DOHH2 (cell line): Measurements from ENCODE around the gene RIPK3.

Source experiments
- H3F3A ChIP-seq: fragments of 200-600 bp; sonication (generic), shearing (Covaris generic); 2 replicates; pipeline ENCODE4 v1.6.0; 2016; ENCODE audit warnings: antibody characterized with exemption, mild to moderate bottlenecking; ENCODE audit not compliant: control insufficient read depth, insufficient read depth
- H3K27ac ChIP-seq: fragments of 200-600 bp; sonication (generic); 2 replicates; pipeline ENCODE4 v1.5.1; 2014; ENCODE audit warnings: low read depth, mild to moderate bottlenecking, low read length, moderate library complexity
- H3K27me3 ChIP-seq: fragments of 200-600 bp; sonication (generic); 2 replicates; pipeline ENCODE4 v1.6.1; 2014; ENCODE audit warnings: mild to moderate bottlenecking, low read length, mixed read lengths; ENCODE audit not compliant: control insufficient read depth
- H3K36me3 ChIP-seq: fragments of 200-600 bp; sonication (generic); 2 replicates; pipeline ENCODE4 v1.6.1; 2014; ENCODE audit warnings: mild to moderate bottlenecking, low read length, moderate library complexity, mixed read lengths; ENCODE audit not compliant: control insufficient read depth
- H3K4me1 ChIP-seq: fragments of 200-600 bp; sonication (generic); 2 replicates; pipeline ENCODE4 v1.6.1; 2014; ENCODE audit warnings: mild to moderate bottlenecking, low read length, mixed read lengths; ENCODE audit not compliant: control insufficient read depth
- H3K4me2 ChIP-seq: fragments of 200-600 bp; sonication (generic); 2 replicates; pipeline ENCODE4 v1.6.0; 2014; ENCODE audit warnings: mild to moderate bottlenecking, low read length, moderate library complexity
- H3K4me3 ChIP-seq: fragments of 200-600 bp; sonication (generic); 2 replicates; pipeline ENCODE4 v1.5.1; 2014; ENCODE audit warnings: mild to moderate bottlenecking, low read length, mixed read lengths
- H3K79me2 ChIP-seq: fragments of 200-600 bp; sonication (generic); 2 replicates; pipeline ENCODE4 v1.6.1; 2014; ENCODE audit warnings: mild to moderate bottlenecking, low read length, mixed read lengths; ENCODE audit not compliant: control insufficient read depth
- H3K9me2 ChIP-seq: fragments of 200-600 bp; sonication (generic); replicated peaks from 2 replicates; pipeline ENCODE4 v1.6.1; 2014; ENCODE audit warnings: mild to moderate bottlenecking, low read length, mixed read lengths; ENCODE audit not compliant: control insufficient read depth
- H3K9me3 ChIP-seq: fragments of 200-600 bp; sonication (generic); 2 replicates; pipeline ENCODE4 v1.6.1; 2014; ENCODE audit warnings: antibody characterized with exemption, low read length, mixed read lengths; ENCODE audit not compliant: control insufficient read depth, insufficient read depth
- H4K20me1 ChIP-seq: fragments of 200-600 bp; sonication (generic); 2 replicates; pipeline ENCODE4 v1.6.0; 2014; ENCODE audit warnings: low read depth, mild to moderate bottlenecking, antibody characterized with exemption, low read length, moderate library complexity; ENCODE audit not compliant: control insufficient read depth, insufficient read depth
- EZH2phosphoT487 ChIP-seq: fragments of 200-600 bp; sonication (generic); IDR thresholded peaks from 2 replicates; pipeline ENCODE4 v1.6.1; 2017; ENCODE audit warnings: borderline replicate concordance, mild to moderate bottlenecking, antibody characterized with exemption, low read length, moderate library complexity, mixed read lengths
- TF ChIP-seq, protein P1 (sequence below): fragments of 200-600 bp; sonication (generic); IDR thresholded peaks from one replicate; pipeline ENCODE4 v1.5.1; 2014; ENCODE audit warnings: antibody characterized with exemption, mild to moderate bottlenecking, low read depth, low read length; ENCODE audit not compliant: poor library complexity, severe bottlenecking

RIPK3 gene

DNA sequence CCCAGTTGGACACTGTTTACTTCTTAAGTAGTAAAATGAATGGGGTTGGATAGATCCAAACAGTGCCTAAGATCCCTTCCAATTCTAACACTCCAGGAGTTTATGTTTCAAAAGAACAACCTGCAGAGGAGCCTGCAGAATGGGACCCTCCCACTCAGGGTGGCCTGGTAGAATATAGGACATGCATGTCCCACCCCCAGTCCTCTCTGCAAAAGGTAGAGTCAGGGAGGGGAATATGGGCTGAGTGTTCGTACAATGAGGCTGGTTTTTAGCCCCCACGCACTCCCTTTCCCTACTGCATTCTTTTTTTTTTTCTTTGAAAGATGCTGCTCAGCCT, 47.2 kb upstream of the RIPK3 start:
- Histone ChIP-seq H3K9me3 (no peaks in the 10 kb centered on the region), H4K20me1 (no peaks in the 10 kb centered on the region), H3K36me3 (no peaks in the 10 kb centered on the region), H3K4me3 (no peak overlapping the region), H3K27me3 (peaks cover 26% of the 10 kb centered on the region), H3K4me1 (no peaks in the 10 kb centered on the region), H3K4me2 (no peak overlapping the region), H3K79me2 (no peaks in the 10 kb centered on the region), H3K9me2 (no peaks in the 10 kb centered on the region), H3F3A (no peaks in the 10 kb centered on the region), H3K27ac (no peak overlapping the region)
- no peak for TF ChIP-seq EZH2phosphoT487
- TF ChIP-seq, protein P1, sequence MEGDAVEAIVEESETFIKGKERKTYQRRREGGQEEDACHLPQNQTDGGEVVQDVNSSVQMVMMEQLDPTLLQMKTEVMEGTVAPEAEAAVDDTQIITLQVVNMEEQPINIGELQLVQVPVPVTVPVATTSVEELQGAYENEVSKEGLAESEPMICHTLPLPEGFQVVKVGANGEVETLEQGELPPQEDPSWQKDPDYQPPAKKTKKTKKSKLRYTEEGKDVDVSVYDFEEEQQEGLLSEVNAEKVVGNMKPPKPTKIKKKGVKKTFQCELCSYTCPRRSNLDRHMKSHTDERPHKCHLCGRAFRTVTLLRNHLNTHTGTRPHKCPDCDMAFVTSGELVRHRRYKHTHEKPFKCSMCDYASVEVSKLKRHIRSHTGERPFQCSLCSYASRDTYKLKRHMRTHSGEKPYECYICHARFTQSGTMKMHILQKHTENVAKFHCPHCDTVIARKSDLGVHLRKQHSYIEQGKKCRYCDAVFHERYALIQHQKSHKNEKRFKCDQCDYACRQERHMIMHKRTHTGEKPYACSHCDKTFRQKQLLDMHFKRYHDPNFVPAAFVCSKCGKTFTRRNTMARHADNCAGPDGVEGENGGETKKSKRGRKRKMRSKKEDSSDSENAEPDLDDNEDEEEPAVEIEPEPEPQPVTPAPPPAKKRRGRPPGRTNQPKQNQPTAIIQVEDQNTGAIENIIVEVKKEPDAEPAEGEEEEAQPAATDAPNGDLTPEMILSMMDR, result no peak

DNA sequence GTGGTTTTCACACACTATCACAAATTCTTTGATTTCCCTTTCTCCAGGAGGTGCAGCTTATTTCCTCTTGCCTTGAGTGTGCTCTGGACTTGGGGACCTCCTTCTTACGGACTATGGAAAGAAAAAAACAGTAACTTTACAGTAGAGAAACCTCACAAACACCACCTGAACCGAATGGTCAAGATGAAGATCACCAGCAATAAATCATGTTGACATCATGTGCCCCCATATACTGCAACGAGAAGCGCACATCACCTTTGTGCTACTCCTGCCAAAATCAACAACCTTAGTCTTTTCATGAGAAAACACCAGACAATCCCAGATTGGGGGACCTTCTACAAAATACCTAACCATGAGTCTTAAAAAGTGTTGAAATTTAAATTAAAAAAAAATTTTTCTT, 45.7 kb upstream of the RIPK3 start:
- H3K9me3 ChIP-seq, result no peaks in the 10 kb centered on the region
- H3K27me3 ChIP-seq, result peaks cover 21% of the 10 kb centered on the region
- H3F3A ChIP-seq, result no peaks in the 10 kb centered on the region
- no peak for TF ChIP-seq EZH2phosphoT487
- H3K4me1 ChIP-seq, result no peaks in the 10 kb centered on the region
- H3K4me2 ChIP-seq, result no peak overlapping the region
- H4K20me1 ChIP-seq, result no peaks in the 10 kb centered on the region
- H3K27ac ChIP-seq, result no peak overlapping the region
- H3K36me3 ChIP-seq, result no peaks in the 10 kb centered on the region
- H3K9me2 ChIP-seq, result no peaks in the 10 kb centered on the region
- no peak overlapping the region for H3K4me3 ChIP-seq
- H3K79me2 ChIP-seq, result no peaks in the 10 kb centered on the region

DNA sequence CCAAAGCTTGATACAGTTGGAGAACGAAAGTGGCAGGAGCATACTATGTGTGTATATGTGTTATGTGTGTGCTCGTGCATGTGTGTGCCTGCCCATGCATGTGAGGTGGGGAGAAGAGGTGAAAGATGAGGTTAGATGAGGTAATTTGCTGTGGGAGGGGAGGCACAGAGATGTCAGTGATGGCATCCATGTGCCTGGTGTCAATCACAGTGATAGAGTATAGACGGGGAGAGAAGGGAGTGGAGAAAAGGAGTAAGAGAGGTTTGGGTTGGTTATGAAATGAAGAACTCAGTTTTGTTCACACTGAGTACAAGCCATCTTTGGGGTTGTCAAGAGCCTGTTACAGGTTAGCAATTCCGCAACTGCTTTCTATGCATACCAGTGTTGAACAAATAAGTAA, 44.4 kb upstream of the RIPK3 start:
- Histone ChIP-seq H3K9me3 (no peaks in the 10 kb centered on the region), H3F3A (no peaks in the 10 kb centered on the region), H3K27ac (no peak overlapping the region), H3K27me3 (peaks cover 18% of the 10 kb centered on the region), H3K79me2 (no peaks in the 10 kb centered on the region), H3K4me1 (no peaks in the 10 kb centered on the region), H3K4me3 (no peak overlapping the region), H4K20me1 (no peaks in the 10 kb centered on the region), H3K36me3 (no peaks in the 10 kb centered on the region), H3K4me2 (no peak overlapping the region), H3K9me2 (no peaks in the 10 kb centered on the region)
- TF ChIP-seq EZH2phosphoT487, result no peak
- TF ChIP-seq, protein P1, result no peak

DNA sequence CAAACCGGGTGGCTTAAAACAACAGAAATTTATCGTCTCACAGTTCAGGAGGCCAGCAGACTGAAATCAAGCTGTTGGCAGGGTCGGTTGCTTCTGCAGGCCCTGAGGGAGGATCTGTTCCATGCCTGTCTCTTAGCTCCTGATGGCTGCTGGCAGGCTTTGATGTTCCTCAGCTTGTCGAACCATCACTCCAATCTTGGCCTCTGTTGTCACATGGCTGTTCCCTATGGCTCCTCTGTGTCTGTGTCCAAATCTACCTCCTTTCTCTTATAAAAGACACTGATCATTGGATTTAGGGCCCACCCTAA, 42.2 kb upstream of the RIPK3 start:
- no peaks in the 10 kb centered on the region for H4K20me1 ChIP-seq
- peaks cover 8% of the 10 kb centered on the region; the same call in 1 of the 2 replicates for H3K27me3 ChIP-seq
- no peaks in the 10 kb centered on the region for H3F3A ChIP-seq
- H3K9me2 ChIP-seq, result no peaks in the 10 kb centered on the region
- no peaks in the 10 kb centered on the region for H3K4me1 ChIP-seq
- H3K79me2 ChIP-seq, result no peaks in the 10 kb centered on the region
- H3K9me3 ChIP-seq, result no peaks in the 10 kb centered on the region
- TF ChIP-seq, protein P1, result no peak
- TF ChIP-seq EZH2phosphoT487, result no peak
- H3K4me2 ChIP-seq, result no peak overlapping the region
- no peak overlapping the region for H3K27ac ChIP-seq
- H3K4me3 ChIP-seq, result no peak overlapping the region
- H3K36me3 ChIP-seq, result no peaks in the 10 kb centered on the region; the same call in 1 of the 2 replicates
